MCF 10A (cell line): ENCODE results near the gene MAN1C1. TPM values are rescaled to one million over a fixed set of nuclear protein-coding genes. Genes with fewer than 3 reads are reported as not detected.

Experiments
- BruUV-seq: library from RNA; stranded (reverse); fragments of 400-500 nt; replicated peaks from 2 replicates; lab custom pipeline; 2021; lab: Mats Ljungman, UMichigan
- CTCF ChIA-PET: fragments of 300-600 bp; sonication (Branson Sonifier 250); formaldehyde crosslinking; extraction: SDS; loops from one replicate; lab custom pipeline; 2021; ENCODE audit warnings: antibody characterized with exemption, inconsistent platforms; lab: Yijun Ruan, JAX
- POLR2A ChIA-PET: fragments of 300-600, 350-650 bp; sonication (Branson Sonifier 250); formaldehyde crosslinking; extraction: SDS; loops from one replicate; lab custom pipeline; 2020; ENCODE audit warnings: antibody characterized with exemption, inconsistent platforms; lab: Yijun Ruan, JAX
- DNase-seq: peaks from one replicate; pipeline ENCODE4 v3.0.0-alpha.2; 2018; ENCODE audit not compliant: unreplicated experiment
- H3K27ac Mint-ChIP-seq: one replicate; pipeline ENCODE4 v1.8.0; 2022; ENCODE audit warnings: mild to moderate bottlenecking, low read depth, mixed read lengths; ENCODE audit not compliant: unreplicated experiment
- H3K27me3 Mint-ChIP-seq: one replicate; pipeline ENCODE4 v1.8.0; 2022; ENCODE audit warnings: mixed read lengths; ENCODE audit not compliant: insufficient read depth, unreplicated experiment
- H3K36me3 Mint-ChIP-seq: one replicate; pipeline ENCODE4 v1.8.0; 2022; ENCODE audit warnings: mild to moderate bottlenecking, moderate library complexity, mixed read lengths; ENCODE audit not compliant: insufficient read depth, unreplicated experiment
- H3K4me1 Mint-ChIP-seq: one replicate; pipeline ENCODE4 v1.8.0; 2022; ENCODE audit warnings: mixed read lengths; ENCODE audit not compliant: insufficient read depth, unreplicated experiment
- H3K4me3 Mint-ChIP-seq: one replicate; pipeline ENCODE4 v1.8.0; 2022; ENCODE audit warnings: mild to moderate bottlenecking, moderate library complexity, mixed read lengths; ENCODE audit not compliant: unreplicated experiment
- H3K9me3 Mint-ChIP-seq: one replicate; pipeline ENCODE4 v1.8.0; 2022; ENCODE audit warnings: mixed read lengths; ENCODE audit not compliant: unreplicated experiment
- intact Hi-C: fragments of 100-400 bp; cut with micrococcal nuclease; formaldehyde crosslinking; loops from 2 replicates; pipeline ENCODE4 v1.14.1; 2022
- total RNA-seq: library from RNA; stranded (reverse); gene quantifications from 2 replicates; pipeline ENCODE4 v1.2.3, GENCODE V29; 2022
- TF ChIP-seq, protein P1 (sequence below): fragments of 200-600 bp; IDR thresholded peaks from one replicate; pipeline ENCODE4 v1.8.0; 2022; ENCODE audit warnings: antibody characterized with exemption, mild to moderate bottlenecking; ENCODE audit not compliant: unreplicated experiment

Gene MAN1C1
- total RNA-seq, 1 experiment from 2014 or later = not detected

DNA sequence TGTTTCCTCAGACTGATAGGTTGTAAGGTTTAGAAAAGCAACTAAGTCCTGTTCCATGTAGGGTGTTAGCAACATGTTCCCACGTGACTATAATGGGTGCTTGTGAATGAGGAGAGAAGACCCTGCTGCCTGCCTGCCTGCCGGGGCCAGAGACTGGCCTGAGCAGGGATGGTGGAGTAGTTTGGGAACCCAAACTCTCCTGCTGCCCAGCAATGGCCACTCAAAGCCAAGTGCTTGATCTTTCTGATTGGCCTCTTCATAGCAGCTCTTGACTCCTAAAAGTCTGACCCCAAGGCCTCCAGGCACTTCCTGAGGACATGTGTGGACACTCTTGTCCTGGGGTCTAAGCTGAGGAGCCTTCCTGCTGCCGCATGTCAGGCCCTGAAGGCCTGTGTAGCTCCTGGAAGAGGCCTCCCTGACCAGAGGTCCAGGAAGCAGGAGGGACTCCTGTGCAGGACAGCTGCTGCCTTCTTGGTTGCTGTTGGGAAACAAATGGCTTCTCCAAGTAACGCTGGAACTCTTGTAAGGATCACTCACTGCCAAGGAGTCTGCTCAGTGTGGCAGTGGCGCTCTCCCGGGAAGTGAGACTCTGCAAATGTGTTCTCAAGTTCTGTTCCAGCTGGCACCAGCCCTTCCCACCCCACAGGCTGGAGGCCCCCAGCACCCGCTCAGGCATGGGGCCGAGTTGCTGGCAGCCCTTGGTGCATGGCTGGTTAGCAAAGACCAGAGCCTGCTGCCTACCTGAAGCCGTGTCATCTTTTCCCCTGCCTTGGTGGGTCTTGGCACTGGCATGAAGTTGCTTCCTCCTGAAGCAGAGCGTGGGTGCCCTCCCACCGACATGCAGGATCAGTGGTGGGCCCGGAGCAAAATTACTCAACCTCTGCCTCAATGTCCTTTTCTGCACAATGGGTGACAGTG is 35.5 kb downstream of the MAN1C1 start:
- Mint-ChIP-seq H3K4me1 (no peaks in the 10 kb centered on the region), H3K9me3 (no peaks in the 10 kb centered on the region), H3K4me3 (no peak overlapping the region), H3K27me3 (peaks cover 29% of the 10 kb centered on the region), H3K27ac (no peak overlapping the region), H3K36me3 (no peaks in the 10 kb centered on the region)
- TF ChIP-seq, protein P1, sequence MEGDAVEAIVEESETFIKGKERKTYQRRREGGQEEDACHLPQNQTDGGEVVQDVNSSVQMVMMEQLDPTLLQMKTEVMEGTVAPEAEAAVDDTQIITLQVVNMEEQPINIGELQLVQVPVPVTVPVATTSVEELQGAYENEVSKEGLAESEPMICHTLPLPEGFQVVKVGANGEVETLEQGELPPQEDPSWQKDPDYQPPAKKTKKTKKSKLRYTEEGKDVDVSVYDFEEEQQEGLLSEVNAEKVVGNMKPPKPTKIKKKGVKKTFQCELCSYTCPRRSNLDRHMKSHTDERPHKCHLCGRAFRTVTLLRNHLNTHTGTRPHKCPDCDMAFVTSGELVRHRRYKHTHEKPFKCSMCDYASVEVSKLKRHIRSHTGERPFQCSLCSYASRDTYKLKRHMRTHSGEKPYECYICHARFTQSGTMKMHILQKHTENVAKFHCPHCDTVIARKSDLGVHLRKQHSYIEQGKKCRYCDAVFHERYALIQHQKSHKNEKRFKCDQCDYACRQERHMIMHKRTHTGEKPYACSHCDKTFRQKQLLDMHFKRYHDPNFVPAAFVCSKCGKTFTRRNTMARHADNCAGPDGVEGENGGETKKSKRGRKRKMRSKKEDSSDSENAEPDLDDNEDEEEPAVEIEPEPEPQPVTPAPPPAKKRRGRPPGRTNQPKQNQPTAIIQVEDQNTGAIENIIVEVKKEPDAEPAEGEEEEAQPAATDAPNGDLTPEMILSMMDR = no peak
- BruUV-seq = no TSS peak
- DNase-seq = no peak
- CTCF ChIA-PET = no interaction called here
- intact Hi-C loops = no loop called here
- POLR2A ChIA-PET = interaction anchor here (0.6 kb wide), 1 partner anchor 726 kb away, joined by 3 read pairs; no protein-coding TSS in a partner anchor

GRCh38 chr1:25653558-25653957 is 37.0 kb downstream of the MAN1C1 start:
- no peak for DNase-seq
- Mint-ChIP-seq H3K27me3 (peaks cover 15% of the 10 kb centered on the region), H3K36me3 (no peaks in the 10 kb centered on the region), H3K9me3 (no peaks in the 10 kb centered on the region), H3K4me1 (no peaks in the 10 kb centered on the region), H3K27ac (no peak overlapping the region), H3K4me3 (no peak overlapping the region)
- no TSS peak for BruUV-seq
- intact Hi-C loops = no loop called here
- CTCF ChIA-PET = interaction anchor here (0.9 kb wide), 1 partner anchor 30 kb away, joined by 4 read pairs; no protein-coding TSS in a partner anchor
- POLR2A ChIA-PET = no interaction called here
- TF ChIP-seq, protein P1 = no peak

DNA sequence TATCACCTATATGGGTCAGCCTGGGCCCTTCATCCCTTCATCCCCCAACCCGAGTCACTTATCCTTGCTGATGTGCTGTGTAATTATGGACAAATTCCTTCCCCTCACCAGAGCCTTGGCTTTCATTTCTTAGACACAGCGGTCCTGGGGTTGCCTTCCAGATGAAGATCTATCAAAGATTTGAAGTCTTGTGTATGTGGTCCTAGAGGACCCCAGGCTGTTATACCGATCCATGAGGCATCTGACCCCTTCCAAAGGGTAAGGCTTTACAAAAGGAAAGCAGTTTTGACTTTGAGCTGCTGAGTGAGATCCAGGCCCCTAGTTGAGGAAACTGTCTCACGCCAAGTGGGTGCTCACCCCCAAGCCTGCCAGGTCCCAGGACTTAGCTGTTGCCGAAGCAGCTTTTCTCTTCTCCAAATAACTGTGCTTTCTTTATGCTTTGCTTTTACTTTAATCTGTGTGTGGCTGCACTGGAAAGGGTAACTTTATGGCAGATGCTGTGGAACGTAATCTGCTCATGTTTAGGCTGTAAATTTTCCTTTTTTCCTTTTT is 37.6 kb downstream of the MAN1C1 start:
- TF ChIP-seq, protein P1 = no peak
- intact Hi-C loops = no loop called here
- Mint-ChIP-seq H3K4me1 (no peaks in the 10 kb centered on the region), H3K36me3 (no peaks in the 10 kb centered on the region), H3K27me3 (peaks cover 9% of the 10 kb centered on the region), H3K4me3 (no peak overlapping the region), H3K9me3 (no peaks in the 10 kb centered on the region), H3K27ac (no peak overlapping the region)
- ChIA-PET CTCF (interaction anchor here (0.5 to 1.2 kb wide), 2 partner anchors 12 to 763 kb away, joined by 3 read pairs; no protein-coding TSS in a partner anchor), POLR2A (no interaction called here)
- DNase-seq = no peak
- no TSS peak for BruUV-seq
